Non-pigmented ciliary epithelial cell (primary cell): ENCODE results near the gene NUBP1.
"Not testable (repeated sequence)": the region's sequence is repeated elsewhere in the genome, so short reads cannot be mapped to it uniquely, and the experiment has no call there.

Experiments
- DNase-seq: peaks from one replicate; pipeline ENCODE4 v3.0.0-alpha.2; 2010; ENCODE audit warnings: low read depth

The NUBP1 gene

DNA sequence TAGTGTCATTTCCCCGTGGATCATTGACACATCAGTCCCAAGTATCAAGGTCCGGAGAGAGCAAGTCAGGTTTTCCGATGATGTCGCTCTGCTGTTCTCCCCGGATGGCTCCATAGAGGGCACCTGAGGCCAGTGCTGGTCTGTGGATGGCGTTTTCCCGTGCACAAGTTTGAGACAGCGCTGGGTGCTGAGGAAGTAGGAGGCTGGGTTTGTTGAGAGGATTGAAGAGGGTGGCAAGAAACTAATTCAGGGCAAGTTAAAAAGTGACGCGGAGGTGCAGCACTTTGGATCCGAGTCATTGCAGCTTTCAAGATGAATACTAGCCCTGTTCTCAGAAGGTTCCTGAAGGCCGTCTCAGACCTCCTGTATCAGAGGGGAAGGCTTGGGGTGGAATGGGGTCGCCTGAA is 7.7 kb downstream of the NUBP1 start:
- no peak for DNase-seq

DNA sequence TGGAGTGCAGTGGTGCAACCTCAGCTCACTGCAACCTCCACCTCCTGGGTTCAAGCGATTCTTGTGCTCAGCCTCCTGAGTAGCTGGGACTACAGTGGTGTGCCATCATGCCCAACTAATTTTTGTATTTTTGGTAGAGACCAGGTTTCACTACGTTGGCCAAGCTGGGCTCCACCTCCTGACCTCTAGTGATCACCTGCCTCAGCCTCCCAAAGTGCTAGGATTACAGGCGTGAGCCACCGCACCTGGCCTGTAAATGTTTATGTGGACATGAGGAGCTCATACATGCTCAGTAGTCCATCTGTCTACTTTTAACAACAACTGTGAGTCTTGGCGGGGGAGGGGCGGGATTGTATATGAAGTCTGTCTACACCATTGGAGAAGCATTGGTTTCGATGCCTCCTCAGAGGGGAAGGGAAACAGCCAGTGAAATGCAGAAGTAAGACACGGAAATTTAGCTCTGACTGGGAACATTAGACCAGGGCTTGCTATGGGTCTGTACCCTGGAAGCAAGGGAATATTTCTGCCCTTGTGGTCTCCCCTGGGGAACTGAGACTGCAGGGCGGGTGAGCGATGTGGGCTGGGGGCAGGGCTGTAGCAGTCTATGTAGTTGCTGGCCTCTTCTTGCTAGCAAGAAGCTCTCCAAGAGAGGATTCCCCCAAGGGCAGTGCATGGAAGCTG is 9.3 kb downstream of the NUBP1 start:
- no peak for DNase-seq

DNA sequence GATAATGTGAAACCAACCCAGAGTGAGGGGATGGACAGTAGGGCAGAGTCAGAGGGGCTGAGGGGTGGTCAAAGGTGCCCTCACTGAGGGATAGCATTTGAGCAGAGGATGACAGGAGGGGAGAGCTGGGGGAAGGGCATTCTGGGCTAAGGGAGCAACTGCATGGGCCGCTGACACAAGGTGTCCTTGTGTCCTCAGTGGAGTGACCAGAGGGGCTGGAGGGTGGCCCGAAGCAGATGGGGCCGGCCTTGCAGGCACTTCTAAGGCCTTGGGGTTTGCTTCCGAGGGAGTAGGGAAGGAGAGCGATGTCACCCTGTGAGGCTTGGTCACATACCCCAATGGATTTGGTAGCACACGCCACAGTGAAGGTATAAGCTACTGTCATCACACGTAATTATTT is 10.0 kb downstream of the NUBP1 start:
- no peak for DNase-seq

DNA sequence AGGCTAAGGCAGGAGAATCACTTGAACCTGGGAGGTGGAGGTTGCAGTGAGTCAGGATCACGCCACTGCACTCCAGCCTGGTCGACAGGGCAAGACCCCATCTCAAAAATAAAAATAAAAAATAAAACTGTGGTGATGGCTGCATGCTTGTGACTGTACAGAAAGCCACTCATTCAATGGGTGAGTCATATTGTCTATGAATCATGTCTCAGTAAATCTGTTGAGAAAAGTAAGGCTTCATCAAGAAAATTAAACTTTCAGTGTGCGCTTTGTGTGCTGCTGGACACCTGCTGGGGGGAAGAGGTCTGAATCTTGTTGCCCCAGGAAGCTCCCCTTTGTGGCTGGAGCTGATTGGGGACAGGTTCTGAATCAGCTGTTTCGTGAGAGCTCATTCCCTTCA is 11.3 kb downstream of the NUBP1 start:
- DNase-seq, result peak; percentile 44

DNA sequence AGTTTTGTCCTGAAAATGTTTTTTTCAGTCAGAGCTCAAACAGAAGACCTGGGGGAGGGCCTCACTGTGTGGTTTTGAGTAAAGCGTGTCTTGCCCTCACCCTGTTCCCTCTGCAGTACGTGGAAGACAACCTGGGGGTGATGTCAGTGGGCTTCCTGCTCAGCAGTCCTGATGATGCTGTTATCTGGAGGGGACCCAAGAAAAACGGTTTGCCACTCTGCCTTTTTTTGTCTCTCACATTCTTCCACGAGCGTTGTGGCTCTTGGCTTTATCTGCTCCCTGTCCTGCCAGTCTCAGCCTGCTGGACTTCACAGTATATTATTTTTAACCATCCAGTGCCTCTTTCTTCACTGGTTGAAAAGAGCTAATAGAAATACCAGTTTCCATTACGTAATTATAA is 12.9 kb downstream of the NUBP1 start:
- DNase-seq, result no peak

DNA sequence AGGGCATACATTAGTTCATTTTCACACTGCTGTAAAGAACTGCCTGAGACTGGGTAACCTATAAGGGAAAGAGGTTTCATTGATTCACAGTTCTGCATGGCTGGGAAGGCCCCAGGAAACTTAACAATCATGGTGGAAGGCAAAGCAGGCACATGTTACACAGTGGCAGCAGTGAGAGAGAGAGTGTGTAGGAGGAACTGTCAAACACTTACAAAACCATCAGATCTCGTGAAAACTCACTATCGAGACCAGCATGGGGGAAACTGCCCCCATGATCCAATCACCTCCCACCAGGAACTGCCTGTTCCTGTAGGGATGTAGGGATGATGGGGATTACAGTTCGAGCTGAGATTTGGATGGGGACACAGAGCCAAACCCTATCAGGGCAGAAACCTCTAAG is 17.2 kb downstream of the NUBP1 start:
- no peak for DNase-seq

DNA sequence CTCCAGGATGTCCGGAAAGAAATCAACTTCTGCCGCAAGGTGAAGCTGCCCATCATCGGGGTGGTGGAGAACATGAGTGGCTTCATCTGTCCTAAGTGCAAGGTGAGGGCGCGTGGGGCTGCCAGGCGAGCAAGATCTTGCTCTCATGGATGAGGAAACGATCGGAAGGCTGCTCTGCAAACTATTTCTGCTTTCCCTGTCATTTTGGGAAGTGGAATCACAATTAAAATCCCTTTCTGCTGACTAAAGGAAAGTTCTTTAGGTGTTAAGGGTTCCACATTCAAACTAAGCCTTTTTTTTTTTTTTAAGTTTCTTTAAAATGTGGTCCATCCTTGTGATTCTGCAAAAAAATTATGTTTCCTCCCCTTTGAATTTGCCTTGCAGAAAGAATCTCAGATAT is 17.7 kb downstream of the NUBP1 start:
- DNase-seq, result no peak

DNA sequence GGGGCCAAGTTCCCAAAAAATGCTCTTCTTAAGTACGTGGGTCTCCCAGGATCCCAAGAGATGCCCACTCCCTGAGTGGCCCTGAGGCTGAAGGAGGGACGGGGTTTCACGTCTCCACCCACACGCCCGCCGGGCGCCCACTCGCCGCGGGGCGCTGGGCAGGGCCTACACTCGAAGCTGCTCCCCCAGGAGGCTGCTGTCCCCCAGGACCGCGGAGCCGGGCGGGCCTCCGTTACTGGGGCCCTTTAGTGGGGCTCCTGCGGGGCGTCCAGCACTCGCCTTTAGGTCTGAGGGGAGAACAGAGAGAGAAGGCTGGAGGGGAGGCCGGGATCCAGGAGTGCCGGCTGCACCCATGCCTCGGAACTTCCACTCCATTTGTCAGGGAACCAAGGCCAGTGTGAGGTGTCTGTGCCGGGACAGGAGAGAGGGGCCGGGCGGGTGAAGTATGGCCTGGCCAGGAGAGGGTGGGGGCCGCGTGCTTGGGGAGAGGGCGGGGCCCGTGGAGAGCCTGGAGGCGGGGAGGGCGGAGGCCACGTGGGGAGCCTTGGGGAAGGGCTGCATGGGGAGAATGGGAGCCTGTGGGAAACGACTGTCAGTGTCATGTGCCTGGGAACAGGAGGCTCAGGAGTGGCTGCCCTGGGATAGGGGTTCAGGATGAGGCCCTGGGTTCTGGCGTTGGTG is 18.8 kb downstream of the NUBP1 start:
- DNase-seq, result no peak

DNA sequence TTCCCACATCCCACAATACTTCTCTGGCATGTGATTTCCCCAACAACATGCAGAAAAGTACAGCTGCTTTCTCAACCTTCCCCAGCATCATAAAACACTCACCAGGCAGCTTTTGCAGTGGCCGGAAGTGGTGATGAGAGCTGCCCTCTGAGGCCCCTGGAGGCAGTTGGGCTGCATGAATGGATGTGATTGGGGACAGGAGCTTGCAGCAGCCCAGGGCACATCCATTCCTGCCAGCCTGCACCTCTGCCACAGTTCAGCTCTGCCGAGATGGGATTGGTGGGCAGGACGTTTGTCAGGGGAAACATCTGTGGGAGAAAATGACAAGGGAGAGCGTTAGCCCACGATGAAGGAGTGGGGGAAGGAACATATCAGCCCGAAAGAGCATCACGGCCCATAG is 19.8 kb downstream of the NUBP1 start:
- no peak for DNase-seq

DNA sequence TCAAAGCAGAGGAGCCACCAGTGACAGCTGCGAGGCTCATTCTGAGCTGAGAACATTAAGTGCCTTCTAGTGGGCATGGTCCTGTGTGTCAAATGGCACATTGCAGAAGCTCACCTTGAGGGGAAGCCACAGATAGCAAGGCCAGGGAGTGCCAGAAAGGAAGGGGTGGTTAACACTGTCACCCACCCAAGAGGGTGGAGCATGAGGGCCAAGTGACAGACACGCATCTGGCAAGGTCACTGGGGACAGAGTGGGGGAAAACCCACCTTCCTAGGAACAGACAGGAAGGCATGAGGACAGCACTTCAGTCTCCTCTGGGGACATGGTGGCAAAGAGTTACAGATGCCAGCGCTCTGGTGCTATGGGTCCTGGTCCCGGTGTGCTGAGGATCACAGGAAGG is 22.1 kb downstream of the NUBP1 start:
- DNase-seq, result no peak

DNA sequence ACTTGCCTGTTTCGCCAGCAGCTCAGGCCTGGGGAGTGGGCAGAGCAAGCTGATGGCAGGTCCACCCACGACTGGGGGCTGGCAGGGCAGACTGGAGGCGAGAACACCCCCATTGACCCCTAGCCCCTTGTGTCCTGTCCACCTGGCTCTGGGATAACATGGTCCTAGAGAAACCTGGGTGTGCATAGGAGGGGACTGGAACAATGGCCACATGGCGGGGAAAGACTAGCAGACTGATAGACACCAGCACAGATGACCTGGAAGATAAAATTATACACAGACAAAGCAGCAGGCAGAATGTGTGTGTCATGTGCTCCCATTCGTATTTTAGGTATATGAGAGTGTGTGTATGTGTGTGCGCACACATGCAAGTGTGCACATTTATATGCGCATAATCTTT is 23.5 kb downstream of the NUBP1 start:
- DNase-seq, result no peak

DNA sequence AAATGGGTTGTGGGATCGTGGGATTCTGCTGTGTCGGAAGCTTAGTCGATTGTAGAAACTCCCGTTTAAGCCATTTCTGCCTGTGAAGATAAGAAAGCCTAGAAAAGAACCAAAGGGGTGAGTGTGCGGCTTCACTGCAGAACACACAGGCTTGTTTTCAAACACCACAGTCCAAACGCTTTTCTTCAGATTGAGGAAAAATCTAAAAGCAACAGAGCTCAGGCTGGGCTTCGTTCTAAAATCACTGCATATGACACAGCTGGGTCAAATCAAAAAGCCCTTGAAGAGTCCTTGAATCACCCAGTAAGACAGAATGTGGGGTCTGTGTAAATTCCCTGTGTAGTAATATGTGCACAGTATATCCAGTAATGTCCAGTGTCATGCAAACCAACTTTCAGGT is 25.7 kb downstream of the NUBP1 start:
- DNase-seq, result no peak

DNA sequence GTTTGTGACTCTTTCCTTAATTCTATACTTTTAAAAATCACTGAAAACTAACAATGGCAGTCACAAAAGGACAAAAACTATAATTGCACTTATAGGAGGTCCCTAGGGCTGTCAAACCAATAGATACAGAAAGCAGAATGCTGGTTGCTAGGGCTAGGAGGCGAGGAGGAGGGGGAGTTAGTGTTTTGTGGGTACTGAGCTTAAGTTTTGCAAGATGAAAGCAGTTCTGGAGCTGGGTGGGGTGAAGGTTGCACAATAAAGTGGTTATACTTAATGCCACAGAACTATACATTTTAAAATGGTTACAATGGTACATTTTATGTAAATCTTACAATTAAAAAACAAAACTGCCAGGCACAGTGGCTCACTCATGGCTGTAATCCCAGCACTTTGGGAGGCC is 27.3 kb downstream of the NUBP1 start:
- DNase-seq, result no peak

DNA sequence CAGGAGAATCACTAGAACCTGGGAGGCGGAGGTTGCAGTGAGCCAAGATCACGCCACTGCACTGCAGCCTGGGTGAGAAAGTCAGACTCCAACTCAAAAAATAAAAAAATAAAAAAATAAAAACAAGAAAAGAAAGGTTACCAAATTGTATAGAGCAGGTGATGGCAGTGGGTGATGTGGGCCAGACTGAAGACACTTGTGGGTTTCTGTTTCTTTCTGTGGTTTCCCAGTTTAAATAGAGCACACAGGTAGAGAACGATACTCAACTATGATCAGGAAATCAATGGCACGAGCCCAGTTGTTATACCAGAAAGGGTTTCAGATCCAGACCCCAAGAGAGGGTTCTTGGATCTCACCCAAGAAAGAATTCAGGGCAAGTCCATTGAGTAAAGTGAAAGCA is 32.6 kb downstream of the NUBP1 start:
- DNase-seq, result no peak

DNA sequence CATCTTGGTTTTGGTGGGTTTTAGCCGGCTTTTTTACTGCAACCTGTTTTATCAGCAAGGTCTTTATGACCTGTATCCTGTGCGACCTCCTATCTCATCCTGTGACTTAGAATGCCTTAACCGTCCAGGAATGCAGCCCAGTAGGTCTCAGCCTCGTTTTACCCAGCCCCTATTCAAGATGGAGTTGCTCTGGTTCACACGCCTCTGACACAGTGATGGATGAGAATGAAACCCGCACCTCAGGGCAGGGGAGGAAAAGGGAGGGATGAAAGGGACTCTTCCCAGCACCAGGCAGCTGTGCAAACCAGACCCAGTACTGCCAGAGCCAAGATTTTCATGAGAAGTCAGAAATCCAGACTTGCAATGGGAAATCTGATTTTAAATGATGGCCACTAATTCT is 33.3 kb downstream of the NUBP1 start:
- DNase-seq, result not testable (repeated sequence)

DNA sequence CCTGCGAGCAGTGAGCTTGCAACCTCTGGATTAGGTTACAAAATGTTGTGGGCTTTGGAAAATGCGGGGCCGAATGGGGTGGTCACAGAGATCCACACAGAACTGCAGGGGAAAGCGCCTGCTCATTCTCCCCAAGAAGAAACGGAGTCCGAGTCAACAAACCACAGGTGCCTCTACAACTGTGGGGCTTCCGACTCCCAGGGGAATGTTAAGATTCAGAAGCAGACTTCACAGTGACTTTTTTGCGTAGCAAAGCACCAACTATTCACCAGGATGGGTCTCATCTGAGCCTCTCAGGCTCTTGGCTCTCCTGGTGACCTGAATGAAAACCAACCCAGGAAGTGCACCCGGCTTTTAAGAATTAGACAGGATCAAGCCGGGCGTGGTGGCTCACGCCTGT is 33.7 kb downstream of the NUBP1 start:
- DNase-seq, result no peak

DNA sequence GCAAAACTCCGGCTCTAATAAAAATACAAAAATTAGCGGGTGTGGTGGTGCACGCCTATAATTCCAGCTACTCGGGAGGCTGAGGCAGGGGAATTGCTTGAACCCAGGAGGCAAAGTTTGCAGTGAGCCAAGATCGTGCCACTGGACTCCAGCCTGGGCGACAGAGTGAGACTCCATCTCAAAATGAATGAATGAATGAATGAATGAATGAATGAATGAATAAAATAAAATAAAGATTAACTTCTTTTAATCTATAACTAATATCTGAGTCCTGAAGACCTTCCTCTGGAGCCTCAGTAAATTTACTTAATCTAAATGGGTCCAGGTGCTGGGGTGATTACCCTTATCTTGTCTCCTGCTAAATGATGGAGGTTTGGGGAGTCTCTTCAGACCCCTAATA is 36.3 kb downstream of the NUBP1 start:
- not testable (repeated sequence) for DNase-seq

DNA sequence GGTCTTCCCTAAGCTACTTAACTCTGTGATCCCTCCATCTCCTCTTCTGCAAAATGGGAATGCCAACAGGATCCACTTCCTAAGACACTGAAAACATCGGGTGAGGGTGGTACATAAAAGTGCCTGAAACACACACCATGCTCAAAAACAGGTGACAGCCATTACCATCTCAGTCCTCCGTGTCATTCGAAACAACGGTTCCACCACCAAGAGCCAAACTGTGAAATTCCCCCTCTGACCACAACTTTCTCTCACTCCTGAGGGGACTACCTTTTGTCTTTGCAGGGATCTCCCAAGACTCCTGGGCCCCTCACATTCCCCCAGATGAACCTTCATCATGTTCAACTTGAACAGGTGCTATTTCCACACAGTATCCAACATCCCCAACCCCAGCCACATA is 37.0 kb downstream of the NUBP1 start:
- DNase-seq, result no peak

DNA sequence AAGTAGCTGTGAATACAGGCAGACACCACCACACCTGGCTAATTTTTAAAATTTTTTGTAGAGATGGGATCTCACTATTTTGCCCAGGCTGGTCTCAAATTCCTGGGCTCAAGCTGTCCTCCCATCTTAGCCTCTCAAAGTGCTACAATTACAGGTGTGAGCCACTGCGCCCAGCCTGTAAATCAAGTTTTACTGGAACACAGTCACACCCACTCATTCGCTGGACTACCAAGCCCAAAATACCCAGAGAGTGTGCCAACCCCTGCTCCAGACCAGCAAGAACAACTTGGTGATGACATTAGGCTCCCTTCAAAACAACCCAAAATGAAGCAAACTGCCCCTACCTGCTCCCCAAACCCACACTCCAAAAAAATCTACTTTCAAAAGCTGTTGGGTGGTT is 39.0 kb downstream of the NUBP1 start:
- DNase-seq, result no peak

DNA sequence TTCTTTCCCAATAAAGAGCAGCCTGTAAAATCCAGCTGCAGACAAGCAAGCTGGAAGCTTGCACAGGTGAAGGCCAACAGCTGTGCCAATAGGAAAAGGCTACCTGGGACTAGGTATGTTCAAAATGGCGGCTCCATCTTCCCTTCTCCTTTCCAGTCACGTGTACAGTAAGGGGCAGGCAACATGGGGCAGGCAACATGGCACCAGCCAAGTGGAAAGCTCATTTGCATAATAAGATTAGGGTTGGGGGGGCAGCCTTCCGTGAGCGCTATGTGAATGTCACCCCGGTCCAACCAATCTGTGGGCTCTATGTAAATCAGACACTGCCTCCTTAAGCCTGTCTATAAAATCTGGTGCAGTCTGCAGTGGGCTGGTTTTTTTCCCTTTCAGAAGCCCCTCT is 43.7 kb downstream of the NUBP1 start:
- no peak for DNase-seq

DNA sequence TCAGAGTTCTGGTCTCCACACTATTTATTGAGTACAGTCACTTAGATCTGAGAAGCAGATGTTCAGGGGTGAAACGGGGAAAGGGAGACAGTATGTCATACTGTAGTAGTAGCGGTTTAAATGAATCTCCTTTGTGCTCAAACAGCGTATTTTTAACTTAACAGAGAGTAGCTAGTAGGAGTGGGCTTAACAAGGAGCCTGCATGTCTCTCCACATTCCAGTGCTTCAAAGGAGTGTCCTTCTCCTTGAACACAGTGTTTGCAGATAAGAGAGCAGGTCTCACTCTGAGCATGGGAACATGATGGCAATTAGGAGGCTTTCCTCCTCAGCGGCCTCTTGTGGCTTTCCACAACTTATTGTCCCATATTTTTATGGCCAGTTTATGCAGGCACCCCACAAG is 45.0 kb downstream of the NUBP1 start:
- DNase-seq, result not testable (repeated sequence)

DNA sequence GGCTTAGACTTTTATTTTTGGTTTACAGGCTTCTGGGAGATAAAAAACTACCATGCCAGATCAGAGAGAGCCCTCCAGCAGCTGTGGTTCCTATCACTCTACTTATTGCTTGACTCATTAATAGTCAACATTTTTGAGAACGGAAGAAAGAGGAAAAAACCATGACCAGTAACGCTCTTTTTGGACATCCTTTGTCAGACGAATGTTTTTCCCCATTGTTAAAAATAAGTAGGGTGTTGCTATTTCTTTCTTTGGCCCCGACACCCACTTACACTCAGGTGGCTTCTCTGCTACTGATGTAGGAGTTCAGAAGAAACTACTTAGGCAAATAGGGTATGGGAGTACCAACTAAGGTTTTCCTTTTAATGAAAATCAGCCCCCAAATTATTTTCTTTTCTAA is 47.4 kb downstream of the NUBP1 start:
- DNase-seq, result no peak

DNA sequence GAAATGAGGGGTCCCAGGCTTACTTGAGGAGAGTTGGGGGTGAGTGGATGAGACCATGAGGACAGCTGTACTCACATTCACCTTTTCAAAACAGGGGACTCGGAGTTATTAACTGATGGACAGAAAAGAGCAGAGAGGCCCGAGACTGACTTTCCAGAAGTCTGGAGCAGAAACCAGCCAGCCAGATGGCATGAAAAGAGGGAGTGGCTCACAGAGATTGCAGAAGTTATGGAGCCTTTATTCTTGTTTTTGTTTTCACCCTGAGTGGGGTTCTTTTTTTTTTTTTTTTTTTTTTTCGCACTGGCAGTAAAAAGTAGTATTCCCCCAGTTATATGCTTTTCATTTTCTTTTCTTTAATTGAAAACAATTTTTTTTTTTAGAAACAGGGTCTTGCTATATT is 56.1 kb downstream of the NUBP1 start:
- no peak for DNase-seq

DNA sequence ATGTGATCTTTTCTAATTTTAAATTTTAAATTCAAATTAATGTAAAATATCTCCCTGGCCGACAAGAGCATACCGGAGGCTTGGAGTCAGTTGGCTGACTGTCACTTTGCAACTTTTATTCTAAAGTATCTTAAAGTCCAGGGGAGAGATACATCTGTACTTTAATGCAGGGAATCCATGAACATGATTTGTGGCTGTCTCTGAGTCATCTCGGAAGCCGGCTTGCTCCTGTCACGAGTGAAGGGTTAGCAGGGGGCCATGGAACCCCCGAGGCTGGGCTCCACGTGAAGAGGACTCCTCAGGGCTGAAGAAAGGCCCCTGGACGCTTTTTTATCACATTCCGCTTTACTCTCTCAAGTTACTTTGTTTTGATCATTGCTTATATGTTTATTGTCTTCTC is 61.7 kb downstream of the NUBP1 start:
- no peak for DNase-seq
